Measurements from ENCODE around the gene KBTBD13. TPM values are rescaled to one million over a fixed set of nuclear protein-coding genes. Genes with fewer than 3 reads are reported as not detected.
"Not testable (repeated sequence)": the region's sequence is repeated elsewhere in the genome, so short reads cannot be mapped to it uniquely, and the experiment has no call there.

Gene KBTBD13
- total and polyA plus RNA-seq, 5 donors: 2.8 to 8.9 (median 6.9) TPM

GRCh38 chr15:65071381-65071811, 5.2 kb upstream of the KBTBD13 start:
- WGBS: 24% methylated on average over 5 of the region's 5 CpGs
- peak; percentile 67 to 87 (median 86) for DNase-seq

GRCh38 chr15:65072027-65072426, 4.5 kb upstream of the KBTBD13 start:
- Histone ChIP-seq H3K4me3 (ENCODE audit: low read length) (no peak overlapping the region), H3K9me3 (ENCODE audit: control insufficient read depth, low read length) (no peaks in the 10 kb centered on the region), H3K4me1 (ENCODE audit: control insufficient read depth, insufficient read depth, low read length) (peaks cover 22% of the 10 kb centered on the region), H3K27me3 (ENCODE audit: control insufficient read depth, insufficient read depth) (no peaks in the 10 kb centered on the region), H3K27ac (ENCODE audit: low read length) (peak overlapping the region; percentile 74)
- peak; percentile 9 to 30 for ATAC-seq
- 20% methylated on average over 1 of the region's 1 CpG for WGBS
- DNase-seq: peak in 2 of 3 donors; percentile 45 to 72
- intact Hi-C loops (cut with DNase I): no loop called here

More at GRCh38 chr15:65071381-65071811, 5.2 kb upstream of the KBTBD13 start:
- peak; percentile 64 to 73 for ATAC-seq
- H3K9me3 ChIP-seq (ENCODE audit: control insufficient read depth, low read length): no peaks in the 10 kb centered on the region
- intact Hi-C loops (cut with DNase I): no loop called here
- H3K4me1 ChIP-seq (ENCODE audit: control insufficient read depth, insufficient read depth, low read length): peaks cover 22% of the 10 kb centered on the region
- H3K4me3 ChIP-seq (ENCODE audit: low read length): no peak overlapping the region
- peak overlapping the region; percentile 74 for H3K27ac ChIP-seq (ENCODE audit: low read length)
- H3K27me3 ChIP-seq (ENCODE audit: control insufficient read depth, insufficient read depth): no peaks in the 10 kb centered on the region

GRCh38 chr15:65072617-65073016, 3.9 kb upstream of the KBTBD13 start:
- intact Hi-C loops (cut with DNase I): no loop called here
- Histone ChIP-seq H3K27me3 (ENCODE audit: control insufficient read depth, insufficient read depth) (no peaks in the 10 kb centered on the region), H3K4me3 (ENCODE audit: low read length) (no peak overlapping the region), H3K27ac (ENCODE audit: low read length) (peak overlapping the region; percentile 55), H3K4me1 (ENCODE audit: control insufficient read depth, insufficient read depth, low read length) (peaks cover 22% of the 10 kb centered on the region), H3K9me3 (ENCODE audit: control insufficient read depth, low read length) (no peaks in the 10 kb centered on the region)
- 95% methylated on average over 3 of the region's 3 CpGs for WGBS
- ATAC-seq: no peak
- no peak for DNase-seq

- H3K4me3 ChIP-seq (ENCODE audit: low read length); H3K27ac ChIP-seq (ENCODE audit: low read length); DNase-seq; H3K9me3 ChIP-seq (ENCODE audit: control insufficient read depth, low read length); intact Hi-C loops (cut with DNase I); H3K27me3 ChIP-seq (ENCODE audit: control insufficient read depth, insufficient read depth); ATAC-seq: not testable (repeated sequence)
- H3K4me1 ChIP-seq (ENCODE audit: control insufficient read depth, insufficient read depth, low read length): peaks cover 18% of the 10 kb centered on the region
- WGBS: 96% methylated on average over 18 of the region's 22 CpGs
These were observed 1.6 kb upstream of the KBTBD13 start for GRCh38 chr15:65074946-65075345.

- H3K9me3 ChIP-seq (ENCODE audit: control insufficient read depth, low read length); DNase-seq; H3K4me3 ChIP-seq (ENCODE audit: low read length); intact Hi-C loops (cut with DNase I); ATAC-seq; H3K27me3 ChIP-seq (ENCODE audit: control insufficient read depth, insufficient read depth): not testable (repeated sequence)
- Histone ChIP-seq H3K4me1 (ENCODE audit: control insufficient read depth, insufficient read depth, low read length) (peaks cover 13% of the 10 kb centered on the region), H3K27ac (ENCODE audit: low read length) (peak overlapping the region; percentile 29)
- 43% methylated on average over 12 of the region's 12 CpGs for WGBS
These were observed 745 bp upstream of the KBTBD13 start for GRCh38 chr15:65075607-65076395.

GRCh38 chr15:65077291-65077980, 890 bp downstream of the KBTBD13 start:
- peak in 1 of 2 donors; percentile 11 for ATAC-seq
- intact Hi-C loops (cut with DNase I): no loop called here
- Histone ChIP-seq H3K27ac (ENCODE audit: low read length) (no peak overlapping the region), H3K4me1 (ENCODE audit: control insufficient read depth, insufficient read depth, low read length) (peaks cover 5% of the 10 kb centered on the region), H3K4me3 (ENCODE audit: low read length) (no peak overlapping the region), H3K9me3 (ENCODE audit: control insufficient read depth, low read length) (no peaks in the 10 kb centered on the region), H3K27me3 (ENCODE audit: control insufficient read depth, insufficient read depth) (no peaks in the 10 kb centered on the region)
- 59% methylated on average over 85 of the region's 85 CpGs for WGBS
- DNase-seq: peak in 2 of 3 donors; percentile 43 to 54

GRCh38 chr15:65077981-65078352, 1.4 kb downstream of the KBTBD13 start:
- Histone ChIP-seq H3K4me1 (ENCODE audit: control insufficient read depth, insufficient read depth, low read length) (peaks cover 5% of the 10 kb centered on the region), H3K4me3 (ENCODE audit: low read length) (no peak overlapping the region), H3K9me3 (ENCODE audit: control insufficient read depth, low read length) (no peaks in the 10 kb centered on the region), H3K27ac (ENCODE audit: low read length) (no peak overlapping the region), H3K27me3 (ENCODE audit: control insufficient read depth, insufficient read depth) (no peaks in the 10 kb centered on the region)
- DNase-seq (peak; percentile 73 to 88 (median 86)), ATAC-seq (peak; percentile 69 to 70)
- 33% methylated on average over 24 of the region's 24 CpGs for WGBS
- intact Hi-C loops (cut with DNase I): no loop called here

- peak overlapping the region; percentile 25 for H3K27ac ChIP-seq (ENCODE audit: low read length)
- no peaks in the 10 kb centered on the region for H3K27me3 ChIP-seq (ENCODE audit: control insufficient read depth, insufficient read depth)
- no peaks in the 10 kb centered on the region for H3K9me3 ChIP-seq (ENCODE audit: control insufficient read depth, low read length)
- 74% methylated on average over 5 of the region's 5 CpGs for WGBS
- intact Hi-C loops (cut with DNase I): no loop called here
- H3K4me1 ChIP-seq (ENCODE audit: control insufficient read depth, insufficient read depth, low read length): peaks cover 5% of the 10 kb centered on the region
- DNase-seq (peak in 2 of 3 donors; percentile 30 to 36), ATAC-seq (no peak)
- no peak overlapping the region for H3K4me3 ChIP-seq (ENCODE audit: low read length)
These were observed 3.0 kb downstream of the KBTBD13 start for GRCh38 chr15:65079580-65079979.

- intact Hi-C loops (cut with DNase I): no loop called here
- 54% methylated on average over 6 of the region's 6 CpGs for WGBS
- H3K27ac ChIP-seq (ENCODE audit: low read length): peak overlapping the region; percentile 74
- H3K4me1 ChIP-seq (ENCODE audit: control insufficient read depth, insufficient read depth, low read length): peaks cover 15% of the 10 kb centered on the region
- no peak overlapping the region for H3K4me3 ChIP-seq (ENCODE audit: low read length)
- ATAC-seq (peak; percentile 6 to 15), DNase-seq (peak in 1 of 3 donors; percentile 56)
- H3K9me3 ChIP-seq (ENCODE audit: control insufficient read depth, low read length): no peaks in the 10 kb centered on the region
- H3K27me3 ChIP-seq (ENCODE audit: control insufficient read depth, insufficient read depth): no peaks in the 10 kb centered on the region
These were observed 4.7 kb downstream of the KBTBD13 start for GRCh38 chr15:65081270-65081669.

GRCh38 chr15:65081758-65082157, 5.2 kb downstream of the KBTBD13 start:
- 70% methylated on average over 5 of the region's 5 CpGs for WGBS
- Histone ChIP-seq H3K9me3 (ENCODE audit: control insufficient read depth, low read length) (no peaks in the 10 kb centered on the region), H3K4me3 (ENCODE audit: low read length) (no peak overlapping the region), H3K4me1 (ENCODE audit: control insufficient read depth, insufficient read depth, low read length) (peaks cover 15% of the 10 kb centered on the region), H3K27me3 (ENCODE audit: control insufficient read depth, insufficient read depth) (no peaks in the 10 kb centered on the region), H3K27ac (ENCODE audit: low read length) (peak overlapping the region; percentile 74)
- DNase-seq: peak in 2 of 3 donors; percentile 29 to 34
- ATAC-seq: no peak
- intact Hi-C loops (cut with DNase I): no loop called here

- no peaks in the 10 kb centered on the region for H3K27me3 ChIP-seq (ENCODE audit: control insufficient read depth, insufficient read depth)
- WGBS: 16% methylated on average over 7 of the region's 7 CpGs
- DNase-seq: peak in 2 of 3 donors; percentile 12 to 73
- intact Hi-C loops (cut with DNase I): no loop called here
- H3K4me3 ChIP-seq (ENCODE audit: low read length): no peak overlapping the region
- ATAC-seq: peak in 1 of 2 donors; percentile 63
- peak overlapping the region; percentile 60 for H3K27ac ChIP-seq (ENCODE audit: low read length)
- H3K9me3 ChIP-seq (ENCODE audit: control insufficient read depth, low read length): no peaks in the 10 kb centered on the region
- peaks cover 15% of the 10 kb centered on the region for H3K4me1 ChIP-seq (ENCODE audit: control insufficient read depth, insufficient read depth, low read length)
These were observed 5.9 kb downstream of the KBTBD13 start for GRCh38 chr15:65082303-65082953.
